Measurements from ENCODE around the gene CASP7. TPM values are rescaled to one million over a fixed set of nuclear protein-coding genes. Genes with fewer than 3 reads are reported as not detected.

Gene CASP7
- total RNA-seq, 2 donors from 2014 or later = 14.4 to 15.6 TPM

- Mint-ChIP-seq H3K9me3 (no peaks in the 10 kb centered on the region), H3K4me1 (peaks cover 10% of the 10 kb centered on the region), H3K27ac (no peak overlapping the region), H3K4me3 (no peak overlapping the region), H3K36me3 (ENCODE audit: low read depth) (no peaks in the 10 kb centered on the region), H3K27me3 (ENCODE audit: insufficient read depth) (peaks cover 5% of the 10 kb centered on the region)
- no peaks in the 10 kb centered on the region for H3K36me3 ChIP-seq (ENCODE audit: control insufficient read depth, insufficient read depth, low read length)
- TF ChIP-seq CTCF (conservative IDR thresholded peaks at IDR 0.05) = no peak
- no peak overlapping the region for H3K4me3 ChIP-seq (ENCODE audit: low read length)
- no peak overlapping the region for H3K27ac ChIP-seq (ENCODE audit: low read depth, low read length)
- no peaks in the 10 kb centered on the region for H3K4me1 ChIP-seq (ENCODE audit: control insufficient read depth, insufficient read depth, low read length)
- H3K9me3 ChIP-seq (ENCODE audit: control insufficient read depth, low read length) = no peaks in the 10 kb centered on the region
- WGBS, 2 experiments (ENCODE audit: insufficient coverage in 1 of 2, insufficient read length in 1 of 2) = 50 to 93% methylated on average over 1 to 3 of the region's 3 CpGs
- no peaks in the 10 kb centered on the region for H3K27me3 ChIP-seq (ENCODE audit: control insufficient read depth, insufficient read depth, low read length, poor library complexity, severe bottlenecking)
- DNase-seq = no peak
- H3K9ac ChIP-seq (ENCODE audit: extremely low read depth, low read length, poor library complexity, severe bottlenecking) = no peak overlapping the region
These were observed 31.9 kb upstream of the CASP7 start for GRCh38 chr10:113647812-113648211.

DNA sequence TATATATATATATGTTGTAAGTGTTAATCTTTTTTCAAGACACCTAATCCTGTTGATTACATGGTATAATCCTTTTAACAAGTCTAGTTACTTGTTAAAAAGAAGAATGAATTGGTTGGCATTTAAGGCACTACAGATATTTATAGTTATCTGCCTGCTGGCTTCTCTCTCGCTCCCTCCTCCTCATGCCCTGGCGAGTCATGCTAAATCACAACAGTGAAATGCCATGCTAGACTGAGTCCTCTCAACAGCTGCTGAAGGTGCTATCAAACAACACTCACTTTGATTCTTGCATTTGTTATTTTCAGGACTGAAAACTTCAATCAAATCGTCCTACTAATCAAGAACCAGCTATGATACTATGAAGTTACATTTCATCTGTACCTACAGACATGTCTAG lies 31.2 kb upstream of the CASP7 start:
- Mint-ChIP-seq H3K9me3 (no peaks in the 10 kb centered on the region), H3K27ac (no peak overlapping the region), H3K27me3 (ENCODE audit: insufficient read depth) (peaks cover 8% of the 10 kb centered on the region), H3K4me3 (no peak overlapping the region), H3K36me3 (ENCODE audit: low read depth) (no peaks in the 10 kb centered on the region), H3K4me1 (peaks cover 10% of the 10 kb centered on the region)
- Histone ChIP-seq H3K4me3 (ENCODE audit: low read length) (no peak overlapping the region), H3K36me3 (ENCODE audit: control insufficient read depth, insufficient read depth, low read length) (no peaks in the 10 kb centered on the region), H3K4me1 (ENCODE audit: control insufficient read depth, insufficient read depth, low read length) (no peaks in the 10 kb centered on the region), H3K27ac (ENCODE audit: low read depth, low read length) (no peak overlapping the region), H3K9me3 (ENCODE audit: control insufficient read depth, low read length) (no peaks in the 10 kb centered on the region), H3K27me3 (ENCODE audit: control insufficient read depth, insufficient read depth, low read length, poor library complexity, severe bottlenecking) (no peaks in the 10 kb centered on the region), H3K9ac (ENCODE audit: extremely low read depth, low read length, poor library complexity, severe bottlenecking) (no peak overlapping the region)
- TF ChIP-seq CTCF (conservative IDR thresholded peaks at IDR 0.05) = no peak
- DNase-seq = no peak
- WGBS, 2 experiments (ENCODE audit: insufficient coverage in 1 of 2, insufficient read length in 1 of 2) = 62 to 69% methylated on average over 2 to 3 of the region's 3 CpGs

DNA sequence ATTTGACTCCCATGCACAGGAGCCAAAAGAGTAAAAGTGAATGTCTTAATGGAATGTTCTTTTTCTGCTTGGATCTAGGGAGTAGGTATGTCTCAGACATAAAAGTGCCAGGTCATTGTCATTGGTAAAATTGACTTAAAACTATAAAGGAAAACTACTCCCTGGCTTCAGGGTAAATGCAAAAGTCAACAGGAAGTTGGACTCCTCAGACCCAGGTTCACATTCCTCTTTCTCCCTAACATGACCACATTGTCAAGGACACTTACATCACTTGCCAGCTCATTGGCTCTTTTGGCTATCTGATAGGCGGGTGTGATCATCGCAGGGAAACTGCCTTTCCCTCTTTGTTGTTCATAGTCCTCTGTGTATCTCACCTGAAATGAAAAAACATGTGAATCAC lies 29.5 kb upstream of the CASP7 start:
- H3K36me3 ChIP-seq (ENCODE audit: control insufficient read depth, insufficient read depth, low read length) = no peaks in the 10 kb centered on the region
- H3K4me3 ChIP-seq (ENCODE audit: low read length) = no peak overlapping the region
- H3K9me3 ChIP-seq (ENCODE audit: control insufficient read depth, low read length) = no peaks in the 10 kb centered on the region
- Mint-ChIP-seq H3K27me3 (ENCODE audit: insufficient read depth) (peaks cover 9% of the 10 kb centered on the region), H3K9me3 (no peaks in the 10 kb centered on the region), H3K36me3 (ENCODE audit: low read depth) (no peaks in the 10 kb centered on the region), H3K4me1 (peaks cover 3% of the 10 kb centered on the region), H3K4me3 (no peak overlapping the region), H3K27ac (no peak overlapping the region)
- H3K27ac ChIP-seq (ENCODE audit: low read depth, low read length) = no peak overlapping the region
- no peak for DNase-seq
- 92 to 95% methylated on average over 2 of the region's 2 CpGs for WGBS, 2 experiments (ENCODE audit: insufficient coverage in 1 of 2, insufficient read length in 1 of 2)
- H3K4me1 ChIP-seq (ENCODE audit: control insufficient read depth, insufficient read depth, low read length) = no peaks in the 10 kb centered on the region
- H3K27me3 ChIP-seq (ENCODE audit: control insufficient read depth, insufficient read depth, low read length, poor library complexity, severe bottlenecking) = no peaks in the 10 kb centered on the region
- no peak for TF ChIP-seq CTCF (conservative IDR thresholded peaks at IDR 0.05)
- no peak overlapping the region for H3K9ac ChIP-seq (ENCODE audit: extremely low read depth, low read length, poor library complexity, severe bottlenecking)

Data from endodermal cell (in vitro differentiated cells).